ENCODE measurements around the gene HECTD4.
"Not testable (repeated sequence)": the region's sequence is repeated elsewhere in the genome, so short reads cannot be mapped to it uniquely, and the experiment has no call there.

HECTD4 gene

GRCh38 chr12:112234303-112234702 lies 147.9 kb downstream of the HECTD4 start:
- Mint-ChIP-seq H3K36me3 (ENCODE audit: low read depth) (peaks cover 100% of the 10 kb centered on the region), H3K4me3 (no peak overlapping the region), H3K27ac (no peak overlapping the region), H3K9me3 (no peaks in the 10 kb centered on the region), H3K27me3 (no peaks in the 10 kb centered on the region), H3K4me1 (ENCODE audit: low read depth) (no peaks in the 10 kb centered on the region)
- intact Hi-C loops (cut with micrococcal nuclease): no loop called here

- H3K4me3 Mint-ChIP-seq: no peak overlapping the region
- no peak overlapping the region for H3K27ac Mint-ChIP-seq
- no peaks in the 10 kb centered on the region for H3K4me1 Mint-ChIP-seq (ENCODE audit: low read depth)
- H3K9me3 Mint-ChIP-seq: no peaks in the 10 kb centered on the region
- intact Hi-C loops (cut with micrococcal nuclease): no loop called here
- no peaks in the 10 kb centered on the region for H3K27me3 Mint-ChIP-seq
- peaks cover 100% of the 10 kb centered on the region for H3K36me3 Mint-ChIP-seq (ENCODE audit: low read depth)
Measured at GRCh38 chr12:112233242-112233641, 149.0 kb downstream of the HECTD4 start.

- no peaks in the 10 kb centered on the region for H3K4me1 Mint-ChIP-seq (ENCODE audit: low read depth)
- no peak overlapping the region for H3K4me3 Mint-ChIP-seq
- intact Hi-C loops (cut with micrococcal nuclease): no loop called here
- peaks cover 98% of the 10 kb centered on the region for H3K36me3 Mint-ChIP-seq (ENCODE audit: low read depth)
- no peak overlapping the region for H3K27ac Mint-ChIP-seq
- H3K27me3 Mint-ChIP-seq: no peaks in the 10 kb centered on the region
- no peaks in the 10 kb centered on the region for H3K9me3 Mint-ChIP-seq
Measured at GRCh38 chr12:112230136-112230535, 152.1 kb downstream of the HECTD4 start.

GRCh38 chr12:112226768-112227167 lies 155.5 kb downstream of the HECTD4 start:
- Mint-ChIP-seq H3K4me1 (ENCODE audit: low read depth) (no peaks in the 10 kb centered on the region), H3K27ac (no peak overlapping the region), H3K9me3 (no peaks in the 10 kb centered on the region), H3K27me3 (no peaks in the 10 kb centered on the region), H3K4me3 (no peak overlapping the region), H3K36me3 (ENCODE audit: low read depth) (peaks cover 88% of the 10 kb centered on the region)
- intact Hi-C loops (cut with micrococcal nuclease): no loop called here

- H3K27ac Mint-ChIP-seq; H3K27me3 Mint-ChIP-seq; H3K4me3 Mint-ChIP-seq; H3K9me3 Mint-ChIP-seq; H3K4me1 Mint-ChIP-seq (ENCODE audit: low read depth); intact Hi-C loops (cut with micrococcal nuclease): not testable (repeated sequence)
- peaks cover 74% of the 10 kb centered on the region for H3K36me3 Mint-ChIP-seq (ENCODE audit: low read depth)
Measured at GRCh38 chr12:112220628-112221027, 161.6 kb downstream of the HECTD4 start.

GRCh38 chr12:112219195-112219594 lies 163.0 kb downstream of the HECTD4 start:
- Mint-ChIP-seq H3K36me3 (ENCODE audit: low read depth) (peaks cover 71% of the 10 kb centered on the region), H3K4me1 (ENCODE audit: low read depth) (no peaks in the 10 kb centered on the region), H3K9me3 (no peaks in the 10 kb centered on the region), H3K27me3 (no peaks in the 10 kb centered on the region), H3K27ac (no peak overlapping the region), H3K4me3 (no peak overlapping the region)
- intact Hi-C loops (cut with micrococcal nuclease): no loop called here

- intact Hi-C loops (cut with micrococcal nuclease): no loop called here
- Mint-ChIP-seq H3K4me1 (ENCODE audit: low read depth) (no peaks in the 10 kb centered on the region), H3K27ac (no peak overlapping the region), H3K4me3 (no peak overlapping the region), H3K27me3 (no peaks in the 10 kb centered on the region), H3K36me3 (ENCODE audit: low read depth) (peaks cover 68% of the 10 kb centered on the region), H3K9me3 (no peaks in the 10 kb centered on the region)
Measured at GRCh38 chr12:112218150-112218549, 164.1 kb downstream of the HECTD4 start.

- Mint-ChIP-seq H3K4me3 (no peak overlapping the region), H3K27ac (no peak overlapping the region), H3K9me3 (no peaks in the 10 kb centered on the region), H3K4me1 (ENCODE audit: low read depth) (no peaks in the 10 kb centered on the region), H3K36me3 (ENCODE audit: low read depth) (peaks cover 68% of the 10 kb centered on the region), H3K27me3 (no peaks in the 10 kb centered on the region)
- intact Hi-C loops (cut with micrococcal nuclease): no loop called here
Measured at GRCh38 chr12:112217647-112218046, 164.6 kb downstream of the HECTD4 start.

- Mint-ChIP-seq H3K36me3 (ENCODE audit: low read depth) (peaks cover 79% of the 10 kb centered on the region), H3K27me3 (no peaks in the 10 kb centered on the region), H3K27ac (no peak overlapping the region), H3K4me3 (no peak overlapping the region), H3K4me1 (ENCODE audit: low read depth) (no peaks in the 10 kb centered on the region), H3K9me3 (no peaks in the 10 kb centered on the region)
- intact Hi-C loops (cut with micrococcal nuclease): no loop called here
Measured at GRCh38 chr12:112216223-112216622, 166.0 kb downstream of the HECTD4 start.

- no peak overlapping the region for H3K27ac Mint-ChIP-seq
- no peaks in the 10 kb centered on the region for H3K4me1 Mint-ChIP-seq (ENCODE audit: low read depth)
- H3K27me3 Mint-ChIP-seq: no peaks in the 10 kb centered on the region
- intact Hi-C loops (cut with micrococcal nuclease): no loop called here
- H3K4me3 Mint-ChIP-seq: no peak overlapping the region
- H3K9me3 Mint-ChIP-seq: no peaks in the 10 kb centered on the region
- peaks cover 87% of the 10 kb centered on the region for H3K36me3 Mint-ChIP-seq (ENCODE audit: low read depth)
Measured at GRCh38 chr12:112214064-112214463, 168.2 kb downstream of the HECTD4 start.

GRCh38 chr12:112208301-112208910 lies 173.8 kb downstream of the HECTD4 start:
- no peak overlapping the region for H3K27ac Mint-ChIP-seq
- no peaks in the 10 kb centered on the region for H3K9me3 Mint-ChIP-seq
- H3K36me3 Mint-ChIP-seq (ENCODE audit: low read depth): peaks cover 92% of the 10 kb centered on the region
- H3K27me3 Mint-ChIP-seq: no peaks in the 10 kb centered on the region
- H3K4me3 Mint-ChIP-seq: no peak overlapping the region
- H3K4me1 Mint-ChIP-seq (ENCODE audit: low read depth): no peaks in the 10 kb centered on the region
- intact Hi-C loops (cut with micrococcal nuclease): no loop called here

GRCh38 chr12:112207397-112207924 lies 174.8 kb downstream of the HECTD4 start:
- peaks cover 92% of the 10 kb centered on the region for H3K36me3 Mint-ChIP-seq (ENCODE audit: low read depth)
- intact Hi-C loops (cut with micrococcal nuclease): no loop called here

GRCh38 chr12:112206944-112207343 lies 175.3 kb downstream of the HECTD4 start:
- Mint-ChIP-seq H3K36me3 (ENCODE audit: low read depth) (peaks cover 92% of the 10 kb centered on the region), H3K4me1 (ENCODE audit: low read depth) (no peaks in the 10 kb centered on the region), H3K4me3 (no peak overlapping the region), H3K27ac (no peak overlapping the region), H3K27me3 (no peaks in the 10 kb centered on the region), H3K9me3 (no peaks in the 10 kb centered on the region)
- intact Hi-C loops (cut with micrococcal nuclease): no loop called here

More at GRCh38 chr12:112207397-112207924, 174.8 kb downstream of the HECTD4 start:
- no peaks in the 10 kb centered on the region for H3K4me1 Mint-ChIP-seq (ENCODE audit: low read depth)
- H3K9me3 Mint-ChIP-seq: no peaks in the 10 kb centered on the region
- H3K27ac Mint-ChIP-seq: no peak overlapping the region
- no peak overlapping the region for H3K4me3 Mint-ChIP-seq
- H3K27me3 Mint-ChIP-seq: no peaks in the 10 kb centered on the region

GRCh38 chr12:112199136-112199535 lies 183.1 kb downstream of the HECTD4 start:
- no peak overlapping the region for H3K4me3 Mint-ChIP-seq
- H3K27ac Mint-ChIP-seq: no peak overlapping the region
- H3K36me3 Mint-ChIP-seq (ENCODE audit: low read depth): peaks cover 93% of the 10 kb centered on the region
- no peaks in the 10 kb centered on the region for H3K4me1 Mint-ChIP-seq (ENCODE audit: low read depth)
- intact Hi-C loops (cut with micrococcal nuclease): no loop called here
- no peaks in the 10 kb centered on the region for H3K9me3 Mint-ChIP-seq
- H3K27me3 Mint-ChIP-seq: no peaks in the 10 kb centered on the region

- intact Hi-C loops (cut with micrococcal nuclease): loop anchor here (1.0 kb wide), 1 partner anchor 189 kb away; no protein-coding TSS in a partner anchor
- Mint-ChIP-seq H3K27me3 (no peaks in the 10 kb centered on the region), H3K9me3 (no peaks in the 10 kb centered on the region), H3K4me3 (no peak overlapping the region), H3K4me1 (ENCODE audit: low read depth) (no peaks in the 10 kb centered on the region), H3K27ac (no peak overlapping the region), H3K36me3 (ENCODE audit: low read depth) (peaks cover 94% of the 10 kb centered on the region)
Measured at GRCh38 chr12:112198120-112198733, 184.0 kb downstream of the HECTD4 start.

Measured in dendritic cell treated with granulocyte-macrophage colony-stimulating factor and Interleukin-4, amounts not matched to agents 40 ng/mL and 50 ng/mL, for 4 days (primary cell).